GM21737 (cell line): ENCODE measurements around the gene HOXA3.

Source experiments
- ATAC-seq: cut with Tn5 transposase; IDR thresholded peaks from one replicate; pipeline ENCODE4 v1.9.1; 2021; ENCODE audit warnings: mild to moderate bottlenecking, moderate library complexity; ENCODE audit not compliant: unreplicated experiment

Gene HOXA3

GRCh38 chr7:27095050-27095896, 57.1 kb downstream of the HOXA3 start:
- no peak for ATAC-seq

- no peak for ATAC-seq
Measured at GRCh38 chr7:27094304-27095049, 57.9 kb downstream of the HOXA3 start.

GRCh38 chr7:27093184-27093895, 59.0 kb downstream of the HOXA3 start:
- ATAC-seq: no peak

- ATAC-seq: no peak
Measured at GRCh38 chr7:27092819-27093110, 59.6 kb downstream of the HOXA3 start.

GRCh38 chr7:27091941-27092818, 60.2 kb downstream of the HOXA3 start:
- ATAC-seq: no peak

- no peak for ATAC-seq
Measured at GRCh38 chr7:27091105-27091504, 61.3 kb downstream of the HOXA3 start.

GRCh38 chr7:27088002-27088922, 64.1 kb downstream of the HOXA3 start:
- ATAC-seq: no peak

- no peak for ATAC-seq
Measured at GRCh38 chr7:27083646-27084045, 68.7 kb downstream of the HOXA3 start.

GRCh38 chr7:27082171-27082570, 70.2 kb downstream of the HOXA3 start:
- ATAC-seq: no peak

- ATAC-seq: no peak
Measured at GRCh38 chr7:27080844-27081436, 71.4 kb downstream of the HOXA3 start.

GRCh38 chr7:27079234-27079975, 73.0 kb downstream of the HOXA3 start:
- ATAC-seq: no peak

GRCh38 chr7:27078616-27079233, 73.7 kb downstream of the HOXA3 start:
- no peak for ATAC-seq

- ATAC-seq: no peak
Measured at GRCh38 chr7:27073076-27073475, 79.3 kb downstream of the HOXA3 start.

GRCh38 chr7:27071622-27072390, 80.6 kb downstream of the HOXA3 start:
- no peak for ATAC-seq

- no peak for ATAC-seq
Measured at GRCh38 chr7:27068259-27068658, 84.1 kb downstream of the HOXA3 start.

- ATAC-seq: no peak
Measured at GRCh38 chr7:27066148-27066547, 86.2 kb downstream of the HOXA3 start.

- no peak for ATAC-seq
Measured at GRCh38 chr7:27065709-27066108, 86.7 kb downstream of the HOXA3 start.
